Measurements from ENCODE around the gene SLC25A17.

The SLC25A17 gene

DNA sequence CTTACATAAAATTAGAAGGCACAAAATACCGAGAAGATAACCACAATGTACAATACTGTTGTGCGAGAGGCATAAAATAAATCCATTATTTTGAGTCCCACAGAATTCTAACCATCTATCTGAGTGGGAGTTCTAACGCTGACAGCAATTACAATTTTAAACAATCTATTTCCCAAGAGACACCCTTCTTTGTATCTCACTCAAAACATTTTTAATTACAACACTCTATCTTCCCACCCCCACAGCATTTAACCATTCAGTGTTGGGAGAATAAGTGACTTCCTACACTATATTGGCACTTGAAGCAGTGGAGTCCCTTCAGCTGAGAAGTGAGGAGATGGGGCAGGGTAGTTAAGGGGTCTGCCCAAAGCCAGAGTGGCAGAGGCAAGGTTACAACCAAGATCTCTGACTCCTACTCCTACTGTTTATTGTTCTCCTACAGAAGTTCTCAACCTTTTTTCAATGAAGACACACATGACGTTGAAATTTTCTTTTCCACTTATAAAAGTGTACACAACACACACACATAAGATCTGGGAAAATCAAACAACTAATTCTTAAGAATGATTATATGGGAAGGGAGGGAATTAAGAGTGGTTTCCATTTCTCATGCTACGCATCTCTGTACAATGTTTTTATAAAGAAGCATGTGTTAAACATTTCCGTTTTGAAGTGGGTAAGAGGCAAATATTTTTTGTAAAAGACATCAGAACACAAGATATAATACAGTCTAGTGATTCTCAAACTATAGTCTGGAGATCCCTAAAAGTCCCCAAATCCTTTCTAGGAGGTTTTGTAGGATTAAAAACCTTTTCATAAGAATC lies 10.9 kb downstream of the SLC25A17 start:
- TF ChIP-seq, protein P1, sequence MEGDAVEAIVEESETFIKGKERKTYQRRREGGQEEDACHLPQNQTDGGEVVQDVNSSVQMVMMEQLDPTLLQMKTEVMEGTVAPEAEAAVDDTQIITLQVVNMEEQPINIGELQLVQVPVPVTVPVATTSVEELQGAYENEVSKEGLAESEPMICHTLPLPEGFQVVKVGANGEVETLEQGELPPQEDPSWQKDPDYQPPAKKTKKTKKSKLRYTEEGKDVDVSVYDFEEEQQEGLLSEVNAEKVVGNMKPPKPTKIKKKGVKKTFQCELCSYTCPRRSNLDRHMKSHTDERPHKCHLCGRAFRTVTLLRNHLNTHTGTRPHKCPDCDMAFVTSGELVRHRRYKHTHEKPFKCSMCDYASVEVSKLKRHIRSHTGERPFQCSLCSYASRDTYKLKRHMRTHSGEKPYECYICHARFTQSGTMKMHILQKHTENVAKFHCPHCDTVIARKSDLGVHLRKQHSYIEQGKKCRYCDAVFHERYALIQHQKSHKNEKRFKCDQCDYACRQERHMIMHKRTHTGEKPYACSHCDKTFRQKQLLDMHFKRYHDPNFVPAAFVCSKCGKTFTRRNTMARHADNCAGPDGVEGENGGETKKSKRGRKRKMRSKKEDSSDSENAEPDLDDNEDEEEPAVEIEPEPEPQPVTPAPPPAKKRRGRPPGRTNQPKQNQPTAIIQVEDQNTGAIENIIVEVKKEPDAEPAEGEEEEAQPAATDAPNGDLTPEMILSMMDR (IDR thresholded peaks at IDR 0.05): no peak

- TF ChIP-seq, protein P1 (IDR thresholded peaks at IDR 0.05): no peak
Measured at GRCh38 chr22:40806711-40807110, 12.4 kb downstream of the SLC25A17 start.

- TF ChIP-seq, protein P1 (IDR thresholded peaks at IDR 0.05): no peak
Measured at GRCh38 chr22:40805699-40806203, 13.4 kb downstream of the SLC25A17 start.

- TF ChIP-seq, protein P1 (IDR thresholded peaks at IDR 0.05): no peak
Measured at GRCh38 chr22:40805239-40805638, 13.9 kb downstream of the SLC25A17 start.

- TF ChIP-seq, protein P1 (IDR thresholded peaks at IDR 0.05): no peak
Measured at GRCh38 chr22:40803321-40803720, 15.8 kb downstream of the SLC25A17 start.

GRCh38 chr22:40799008-40799407 lies 20.1 kb downstream of the SLC25A17 start:
- TF ChIP-seq, protein P1 (IDR thresholded peaks at IDR 0.05): no peak

- TF ChIP-seq, protein P1 (IDR thresholded peaks at IDR 0.05): no peak
Measured at GRCh38 chr22:40797427-40797826, 21.7 kb downstream of the SLC25A17 start.
